ENCODE results near the gene PLCL1. TPM values are rescaled to one million over a fixed set of nuclear protein-coding genes. Genes with fewer than 3 reads are reported as not detected.

The PLCL1 gene
- total RNA-seq, 2 donors from 2014 or later = 0.87 to 1.2 TPM

Other genes starting within 250 kb of the PLCL1 start
- under 1 TPM; 0.17 to 0.29 TPM for gene RFTN2, start 129.0 kb upstream of the PLCL1 start, total RNA-seq
- gene MARS2, start 99.2 kb upstream of the PLCL1 start, total RNA-seq = 10 to 100 TPM in 1 of 2 donors, 1 to 10 TPM in 1; 9.4 to 20.6 TPM
- gene BOLL, start 19.3 kb upstream of the PLCL1 start, total RNA-seq = not detected

Data from activated T-helper 17 cell treated with anti-CD3 and anti-CD28 coated beads, Interleukin-2, amount 50 U/mL, for 72 hours (primary cell).